K562 (cell line): Measurements from ENCODE around the gene PHF12. TPM values are rescaled to one million over a fixed set of nuclear protein-coding genes. Genes with fewer than 3 reads are reported as not detected.

Source experiments
- ATF7 ChIP-seq: fragments of 450-650 bp; IDR thresholded peaks from 2 replicates; pipeline ENCODE4 v1.7.1; 2014; ENCODE audit warnings: mild to moderate bottlenecking, moderate library complexity
- BMI1 ChIP-seq: fragments of 150-350 bp; IDR thresholded peaks from 2 replicates; pipeline ENCODE4 v1.6.1; 2014; ENCODE audit warnings: low read length
- CAMTA2 ChIP-seq: fragments of 250-450 bp; sonication (Bioruptor Pico); conservative IDR thresholded peaks from 2 replicates; pipeline ENCODE4 v1.5.1; 2022
- CHD1 ChIP-seq: fragments of 200-600 bp; sonication (generic); IDR thresholded peaks from one replicate; pipeline ENCODE4 v1.6.1; 2012; ENCODE audit warnings: mild to moderate bottlenecking, moderate library complexity, low read length, inconsistent platforms
- CREBBP ChIP-seq: IDR thresholded peaks from one replicate; pipeline ENCODE4 v1.6.1; 2012; ENCODE audit warnings: low read depth, mild to moderate bottlenecking, control low read depth, inconsistent platforms, low read length
- FOXJ2 ChIP-seq: fragments of 200-800 bp; sonication (Bioruptor generic); IDR thresholded peaks from 2 replicates; pipeline ENCODE4 v1.6.1; 2016; ENCODE audit warnings: missing genetic modification characterization, missing compliant biosample characterization
- FUS ChIP-seq: fragments of 200-400 bp; formaldehyde crosslinking; optimal IDR thresholded peaks from 2 replicates; pipeline ENCODE3; 2017; ENCODE audit warnings: low read depth, low read length
- GATA2 ChIP-seq: sonication (generic); formaldehyde crosslinking; IDR thresholded peaks from 2 replicates; pipeline ENCODE4 v1.4.0; 2020; ENCODE audit warnings: mild to moderate bottlenecking, missing genetic modification reagents
- HNRNPH1 ChIP-seq: fragments of 200-400 bp; formaldehyde crosslinking; optimal IDR thresholded peaks from 2 replicates; pipeline ENCODE3; 2017; ENCODE audit warnings: low read depth, mild to moderate bottlenecking, low read length, moderate library complexity
- KLF10 ChIP-seq: fragments of 250-450 bp; sonication (Bioruptor Pico); IDR thresholded peaks from 2 replicates; pipeline ENCODE4 v1.6.1; 2021; ENCODE audit warnings: matching md5 sums
- MIER1 ChIP-seq: fragments of 450-650 bp; IDR thresholded peaks from 2 replicates; pipeline ENCODE4 v1.6.1; 2016; ENCODE audit warnings: antibody characterized with exemption, mild to moderate bottlenecking, low read depth
- MNT ChIP-seq, 2 experiments: fragments of 450-650 bp; conservative IDR thresholded peaks; 2 replicates each; pipeline ENCODE4 v1.6.1; 2017; ENCODE audit warnings: mild to moderate bottlenecking in 2 of 2, moderate library complexity in 2 of 2
- NFE2 ChIP-seq: IDR thresholded peaks from 2 replicates; pipeline ENCODE4 v1.6.1; 2014; ENCODE audit warnings: antibody characterized with exemption, low read depth
- SMAD4 ChIP-seq: fragments of 250-450 bp; sonication (Bioruptor Pico); conservative IDR thresholded peaks from 2 replicates; pipeline ENCODE4 v1.8.0; 2021; ENCODE audit warnings: inconsistent platforms, mild to moderate bottlenecking, moderate library complexity
- SMARCC2 ChIP-seq: fragments of 450-650 bp; IDR thresholded peaks from 2 replicates; pipeline ENCODE4 v1.6.1; 2017; ENCODE audit warnings: antibody characterized with exemption, moderate library complexity, mild to moderate bottlenecking, low read depth
- TAF15 ChIP-seq: fragments of 200-400 bp; formaldehyde crosslinking; IDR thresholded peaks from 2 replicates; pipeline ENCODE4 v1.6.1; 2017; ENCODE audit warnings: mild to moderate bottlenecking, low read depth, low read length, moderate library complexity
- TCF7 ChIP-seq: sonication (generic); IDR thresholded peaks from 2 replicates; pipeline ENCODE4 v1.6.1; 2016; ENCODE audit warnings: antibody characterized with exemption, borderline replicate concordance
- TEAD4 ChIP-seq, 2 experiments: sonication (generic) in 1 of 2; formaldehyde crosslinking in 1 of 2; IDR thresholded peaks; 2 replicates each; pipeline versions ENCODE4 v1.6.1 to v1.8.0; 2012 to 2022; ENCODE audit warnings: borderline replicate concordance in 1 of 2, inconsistent platforms in 1 of 2, low read length in 1 of 2, mild to moderate bottlenecking in 1 of 2, missing genetic modification reagents in 1 of 2
- ZFPM2 ChIP-seq: fragments of 250-450 bp; sonication (Bioruptor Pico); IDR thresholded peaks from 2 replicates; pipeline ENCODE4 v1.5.1; 2022; ENCODE audit warnings: mild to moderate bottlenecking
- ZNF165 ChIP-seq: fragments of 250-450 bp; sonication (Bioruptor Pico); IDR thresholded peaks from 2 replicates; pipeline ENCODE4 v1.4.0; 2020; ENCODE audit warnings: borderline replicate concordance
- ZNF3 ChIP-seq: fragments of 250-450 bp; sonication (Bioruptor Pico); IDR thresholded peaks from 2 replicates; pipeline ENCODE4 v1.5.0; 2021; ENCODE audit warnings: mild to moderate bottlenecking, moderate library complexity
- ZNF395 ChIP-seq: fragments of 200-800 bp; sonication (Bioruptor generic); IDR thresholded peaks from 2 replicates; pipeline ENCODE4 v1.6.1; 2017; ENCODE audit warnings: missing genetic modification characterization, missing compliant biosample characterization
- ZNF583 ChIP-seq: fragments of 250-450 bp; sonication (Bioruptor Pico); IDR thresholded peaks from 2 replicates; pipeline ENCODE4 v1.4.0; 2020
- ZNF778 ChIP-seq: fragments of 450-650 bp; formaldehyde crosslinking; IDR thresholded peaks from 2 replicates; pipeline ENCODE4 v1.4.0; 2020; ENCODE audit warnings: mild to moderate bottlenecking, moderate library complexity
- ZSCAN29 ChIP-seq: fragments of 450-650 bp; IDR thresholded peaks from 2 replicates; pipeline ENCODE4 v1.6.1; 2017
- ZZZ3 ChIP-seq: fragments of 450-650 bp; IDR thresholded peaks from 2 replicates; pipeline ENCODE4 v1.6.1; 2016; ENCODE audit warnings: antibody characterized with exemption, mild to moderate bottlenecking, moderate library complexity
- polyA plus RNA-seq, 8 experiments: library from polyadenylated mRNA; depleted of rRNA in 4 of 8; stranded (reverse) in 5 of 8; unstranded in 3 of 8; fragments of >200 nt; fragmentation: Nextera tagmentation in 2 of 8; fragmentation: Illumina TruSeq in 1 of 8; extraction: Ambion mirVana in 2 of 8; extraction: Trizol in 1 of 8; gene quantifications; 2 replicates each; pipeline versions ENCODE4 v1.2.1 to v1.2.3, GENCODE V29; 2011 to 2014; ENCODE audit warnings: inconsistent platforms in 1 of 8, missing spikeins in 1 of 8
- total RNA-seq, 7 experiments: library from RNA; depleted of rRNA in 6 of 7; stranded (reverse); fragments of >200 nt in 6 of 7; fragmentation: Illumina TruSeq in 2 of 7; extraction: Trizol in 2 of 7; gene quantifications; 2 replicates each; pipeline versions ENCODE4 v1.2.1 to v1.2.3, GENCODE V29; 2011 to 2021; ENCODE audit warnings: low replicate concordance in 1 of 7

PHF12 gene
- total and polyA plus RNA-seq, 9 of the 15 experiments (the other 6 are each of a cell fraction or from before 2014, with no cell fraction given): 0.82 to 31.3 (median 13.5) TPM

- TF ChIP-seq FUS (no peak), GATA2 (CRISPR knock-in tag) (no peak), ZNF778 (CRISPR knock-in tag) (no peak), TAF15 (no peak), FOXJ2 (tag) (no peak), NFE2 (no peak), MNT (conservative IDR thresholded peaks at IDR 0.05) (peak; percentile 95 to 98), CAMTA2 (CRISPR knock-in tag) (no peak), ZNF395 (CRISPR knock-in tag) (peak; percentile 96), TEAD4 (IDR thresholded peaks at IDR 0.05; ENCODE audit: low read length) (no peak; the same call in 1 of the 2 replicates), TEAD4 (CRISPR knock-in tag; IDR thresholded peaks at IDR 0.05; ENCODE audit: borderline replicate concordance) (no peak), TCF7 (no peak), CREBBP (no peak), MIER1 (no peak), HNRNPH1 (no peak), ZNF3 (CRISPR knock-in tag) (no peak), SMAD4 (CRISPR knock-in tag) (0 out of 2 replicates have a peak, but pooled peaks have one; percentile 57), ZNF583 (peak; percentile 75; the same call in 1 of the 2 replicates), CHD1 (peak; percentile 92), ZSCAN29 (no peak), BMI1 (no peak), ZZZ3 (no peak), ATF7 (peak; percentile 87), ZNF165 (no peak), ZFPM2 (0 out of 2 replicates have a peak, but pooled peaks have one; percentile 74), SMARCC2 (no peak), KLF10 (CRISPR knock-in tag) (no peak)
Observed at GRCh38 chr17:28951991-28952975, 965 bp upstream of the PHF12 start (continued).
